Germinal center (tissue), 1 donor: ENCODE data around the gene PTPDC1.
A peak's percentile ranks its signal among the peaks of the same experiment; 100 is the strongest.

Source experiments
- DNase-seq: peaks from one replicate; pipeline ENCODE4 v3.0.0; 2012; ENCODE audit warnings: mixed read lengths, low spot score

PTPDC1 gene

GRCh38 chr9:94140791-94141790 is 56.8 kb downstream of the PTPDC1 start:
- DNase-seq: no peak

GRCh38 chr9:94142353-94142752 is 58.1 kb downstream of the PTPDC1 start:
- no peak for DNase-seq

GRCh38 chr9:94144394-94144793 is 60.1 kb downstream of the PTPDC1 start:
- no peak for DNase-seq

GRCh38 chr9:94145640-94146039 is 61.4 kb downstream of the PTPDC1 start:
- no peak for DNase-seq

DNA sequence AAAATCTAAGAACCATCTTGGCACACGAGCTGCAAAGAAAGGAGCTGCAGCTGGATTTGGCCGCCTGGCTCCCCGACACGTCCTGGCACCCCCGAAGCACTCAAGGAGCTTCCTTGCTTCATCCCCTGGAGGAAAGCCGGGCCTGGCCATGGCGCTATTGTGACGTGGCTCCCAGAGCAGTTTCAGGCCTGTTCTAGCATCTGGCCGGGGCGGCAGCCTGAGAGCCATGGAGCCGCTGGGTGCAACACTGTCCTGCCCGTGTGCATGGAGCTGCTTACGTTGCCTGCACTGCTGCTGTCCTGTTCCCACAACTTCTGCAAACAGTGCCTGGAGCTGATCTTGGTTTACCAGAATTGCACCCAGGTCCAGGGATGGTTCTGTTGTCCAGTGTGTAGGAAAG is 63.5 kb downstream of the PTPDC1 start:
- DNase-seq: no peak

- no peak for DNase-seq
Observed at GRCh38 chr9:94148419-94148818, 64.2 kb downstream of the PTPDC1 start.

DNA sequence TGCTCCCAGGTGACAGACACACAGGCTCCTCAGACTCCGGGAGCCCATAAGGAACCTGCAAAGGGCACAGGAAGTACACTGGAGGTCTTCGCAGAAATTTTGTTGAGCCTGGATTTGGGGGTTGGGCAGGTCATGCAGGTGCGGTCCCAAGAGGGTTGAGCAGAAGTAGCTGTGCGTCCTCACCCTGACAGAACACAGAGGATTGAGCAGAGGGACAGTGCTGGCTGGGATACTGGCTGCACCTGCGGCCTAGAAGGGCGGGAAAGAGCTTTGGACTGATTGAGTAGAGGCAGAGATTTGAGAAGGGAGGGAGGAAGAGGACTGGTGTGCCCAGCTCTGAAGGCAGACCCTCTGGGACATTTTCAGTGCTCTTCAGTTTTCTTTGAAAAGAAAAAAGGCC is 65.4 kb downstream of the PTPDC1 start:
- DNase-seq: peak; percentile 51

GRCh38 chr9:94150279-94150828 is 66.1 kb downstream of the PTPDC1 start:
- no peak for DNase-seq

GRCh38 chr9:94150890-94151650 is 66.8 kb downstream of the PTPDC1 start:
- DNase-seq: no peak

GRCh38 chr9:94153905-94154304 is 69.6 kb downstream of the PTPDC1 start:
- peak; percentile 34 for DNase-seq

DNA sequence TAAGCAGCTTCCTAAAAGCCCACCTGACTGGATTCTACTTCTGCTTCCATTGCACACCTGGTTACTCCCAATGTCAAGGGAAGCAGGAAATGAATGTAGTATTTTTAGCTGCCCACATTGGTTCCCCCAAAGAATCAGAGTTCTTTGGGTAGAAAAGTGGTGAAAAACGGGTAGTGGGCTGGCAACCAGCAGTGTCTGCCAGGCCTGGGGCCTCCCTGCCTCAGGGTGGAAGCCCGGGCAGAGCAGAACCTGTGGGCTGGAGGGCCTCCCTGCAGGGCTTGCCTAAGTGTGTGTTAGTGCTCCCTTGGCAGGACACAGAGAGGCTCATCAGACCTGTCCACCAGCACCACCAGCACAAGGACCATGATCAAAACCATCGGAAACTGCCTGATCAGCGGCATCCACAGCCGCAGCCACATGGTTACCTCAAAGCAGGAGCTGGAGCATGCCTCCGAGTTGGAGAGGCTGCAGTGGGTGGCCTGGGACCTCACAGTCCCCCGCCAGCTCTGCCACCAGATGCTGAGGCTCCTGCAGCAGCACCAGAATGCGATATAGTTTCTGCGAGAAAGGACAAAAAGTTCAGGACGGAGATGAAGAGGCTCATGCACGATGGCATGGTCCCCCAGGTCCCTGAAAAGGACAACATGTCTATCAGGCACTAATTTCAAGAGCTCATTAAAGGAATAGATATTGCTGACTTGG is 72.2 kb downstream of the PTPDC1 start:
- DNase-seq: no peak

- no peak for DNase-seq
Observed at GRCh38 chr9:94157050-94157801, 73.0 kb downstream of the PTPDC1 start.
